Stomach (tissue), 9 donors: ENCODE measurements around the gene GPC6. TPM values are rescaled to one million over a fixed set of nuclear protein-coding genes. Genes with fewer than 3 reads are reported as not detected.

ENCODE experiments used
- DNase-seq, 2 donors: peaks; one replicate each; pipeline versions ENCODE4 v3.0.0 to v3.0.0-alpha.2; 2013 to 2019
- H3K27ac ChIP-seq, 5 donors: fragments of 200-600 bp in 4 of 5; sonication (generic) in 4 of 5; one replicate each; pipeline ENCODE4 v1.5.1; 2013 to 2019; ENCODE audit warnings: mild to moderate bottlenecking in 1 of 5, moderate library complexity in 1 of 5
- H3K27me3 ChIP-seq, 3 donors: fragments of 200-600 bp; sonication (generic); one replicate each; pipeline ENCODE4 v1.5.1; 2017 to 2019; ENCODE audit warnings: mixed run types in 1 of 3
- H3K36me3 ChIP-seq, 4 donors: fragments of 200-600 bp; sonication (generic); 1 replicate in 3 of 4; 2 replicates in 1 of 4; pipeline ENCODE4 v1.5.1; 2016 to 2019
- H3K4me1 ChIP-seq, 4 donors: fragments of 200-600 bp; sonication (generic); one replicate each; pipeline ENCODE4 v1.5.1; 2016 to 2019
- H3K4me3 ChIP-seq, 4 donors: fragments of 200-600 bp; sonication (generic) in 3 of 4; one replicate each; pipeline ENCODE4 v1.5.1; 2016 to 2019; ENCODE audit warnings: mild to moderate bottlenecking in 1 of 4
- H3K9me3 ChIP-seq, 4 donors: fragments of 200-600 bp; sonication (generic); one replicate each; pipeline ENCODE4 v1.5.1; 2016 to 2019
- CTCF ChIP-seq, 7 experiments: fragments of 450-650 bp in 4 of 7; fragments of 200-600 bp in 3 of 7; sonication (generic) in 3 of 7; IDR thresholded peaks; one replicate each; pipeline ENCODE4 v1.5.1; 2016 to 2019; ENCODE audit warnings: antibody characterized with exemption in 7 of 7, control low read depth in 2 of 7, mild to moderate bottlenecking in 1 of 7
- EP300 ChIP-seq: sonication (generic); formaldehyde crosslinking; IDR thresholded peaks from one replicate; pipeline ENCODE4 v1.6.1; 2017; ENCODE audit warnings: antibody characterized with exemption
- POLR2A ChIP-seq, 4 donors: fragments of 450-650 bp; IDR thresholded peaks; one replicate each; pipeline ENCODE4 v1.6.1; 2016; ENCODE audit warnings: antibody characterized with exemption in 4 of 4, control low read depth in 2 of 4, mild to moderate bottlenecking in 1 of 4, moderate library complexity in 1 of 4
- POLR2AphosphoS5 ChIP-seq, 3 donors: sonication (generic); formaldehyde crosslinking; IDR thresholded peaks; one replicate each; pipeline ENCODE4 v1.6.1; 2016; ENCODE audit warnings: antibody characterized with exemption in 3 of 3
- WGBS, 5 donors: extraction: QIAGEN DNeasy Blood & Tissue Kit in 3 of 5; methylation state at CpG; one replicate each; pipeline versions ENCODE4 v1.1.5 to v1.1.7; 2013 to 2018; 5-methylcytosine and 5-hydroxymethylcytosine counted together
- intact Hi-C: fragments of 100-400 bp; cut with DNase I; formaldehyde crosslinking; loops from one replicate; pipeline ENCODE4 v1.15.1; 2023; ENCODE audit warnings: low total_unique reads
- polyA plus RNA-seq, 3 donors: library from polyadenylated mRNA; stranded (reverse); fragments of 200-250 nt; gene quantifications; one replicate each; pipeline ENCODE4 v1.2.3, GENCODE V29; 2013
- total RNA-seq, 5 donors: library from RNA; depleted of rRNA; stranded (reverse); fragments of >200 nt; gene quantifications; one replicate each; pipeline versions ENCODE4 v1.1.0 to v1.2.3, GENCODE V29; 2014 to 2016
- donor health status: healthy with polysubstance abuse.
- donor health status: Bipolar disorder and iron deficiency.
- donor health status: healthy.

Gene GPC6
- total and polyA plus RNA-seq, 8 donors: 0.70 to 52.7 (median 5.6) TPM

GRCh38 chr13:93505104-93505952 is 278.7 kb downstream of the GPC6 start:
- H3K4me3 ChIP-seq: no peak overlapping the region
- no peak overlapping the region for H3K27ac ChIP-seq
- H3K27me3 ChIP-seq: no peaks in the 10 kb centered on the region
- DNase-seq: peak in 1 of 2 donors; percentile 12
- no peaks in the 10 kb centered on the region for H3K9me3 ChIP-seq
- H3K36me3 ChIP-seq: no peaks in the 10 kb centered on the region
- intact Hi-C loops: no loop called here
- no peaks in the 10 kb centered on the region for H3K4me1 ChIP-seq
- 35 to 62% (median 46%) methylated on average over 3 of the region's 3 CpGs for WGBS, 5 donors
- TF ChIP-seq POLR2AphosphoS5 (IDR thresholded peaks at IDR 0.05) (no peak), POLR2A (IDR thresholded peaks at IDR 0.05) (no peak), CTCF (IDR thresholded peaks at IDR 0.05) (no peak), EP300 (no peak)

GRCh38 chr13:93511011-93511410 is 284.4 kb downstream of the GPC6 start:
- H3K27me3 ChIP-seq: no peaks in the 10 kb centered on the region
- 42 to 49% (median 46%) methylated on average over 2 of the region's 2 CpGs for WGBS, 5 donors
- no peaks in the 10 kb centered on the region for H3K36me3 ChIP-seq
- H3K4me3 ChIP-seq: no peak overlapping the region
- TF ChIP-seq POLR2A (IDR thresholded peaks at IDR 0.05) (no peak), POLR2AphosphoS5 (IDR thresholded peaks at IDR 0.05) (no peak), EP300 (no peak), CTCF (IDR thresholded peaks at IDR 0.05) (no peak)
- no peaks in the 10 kb centered on the region for H3K9me3 ChIP-seq
- intact Hi-C loops: no loop called here
- DNase-seq: no peak
- H3K4me1 ChIP-seq: no peaks in the 10 kb centered on the region
- no peak overlapping the region for H3K27ac ChIP-seq

- Histone ChIP-seq H3K27ac (no peak overlapping the region), H3K4me1 (no peaks in the 10 kb centered on the region), H3K27me3 (no peaks in the 10 kb centered on the region), H3K4me3 (no peak overlapping the region), H3K36me3 (no peaks in the 10 kb centered on the region), H3K9me3 (no peaks in the 10 kb centered on the region)
- intact Hi-C loops: no loop called here
- no peak for TF ChIP-seq CTCF (IDR thresholded peaks at IDR 0.05)
- TF ChIP-seq EP300: no peak
- no peak for TF ChIP-seq POLR2AphosphoS5 (IDR thresholded peaks at IDR 0.05)
- no peak for TF ChIP-seq POLR2A (IDR thresholded peaks at IDR 0.05)
- DNase-seq: no peak
Observed at GRCh38 chr13:93515267-93515666, 288.7 kb downstream of the GPC6 start.

GRCh38 chr13:93517658-93518057 is 291.1 kb downstream of the GPC6 start:
- DNase-seq: no peak
- TF ChIP-seq POLR2A (IDR thresholded peaks at IDR 0.05) (no peak), EP300 (no peak), CTCF (IDR thresholded peaks at IDR 0.05) (no peak), POLR2AphosphoS5 (IDR thresholded peaks at IDR 0.05) (no peak)
- Histone ChIP-seq H3K4me3 (no peak overlapping the region), H3K36me3 (no peaks in the 10 kb centered on the region), H3K27ac (no peak overlapping the region), H3K27me3 (no peaks in the 10 kb centered on the region), H3K9me3 (no peaks in the 10 kb centered on the region), H3K4me1 (no peaks in the 10 kb centered on the region)
- intact Hi-C loops: no loop called here
